WI38 (cell line): ENCODE data around the gene ZCCHC18.
"Not testable (repeated sequence)": the region's sequence is repeated elsewhere in the genome, so short reads cannot be mapped to it uniquely, and the experiment has no call there.

Experiments
- H3K4me3 ChIP-seq: 2 replicates; pipeline ENCODE4 v1.5.1; 2011; ENCODE audit warnings: low read depth, mild to moderate bottlenecking, control low read depth, low read length
- TF ChIP-seq, protein P1 (sequence below): IDR thresholded peaks from 2 replicates; pipeline ENCODE4 v1.5.1; 2012; ENCODE audit warnings: low read depth, mild to moderate bottlenecking, control low read depth, low read length

Gene ZCCHC18

DNA sequence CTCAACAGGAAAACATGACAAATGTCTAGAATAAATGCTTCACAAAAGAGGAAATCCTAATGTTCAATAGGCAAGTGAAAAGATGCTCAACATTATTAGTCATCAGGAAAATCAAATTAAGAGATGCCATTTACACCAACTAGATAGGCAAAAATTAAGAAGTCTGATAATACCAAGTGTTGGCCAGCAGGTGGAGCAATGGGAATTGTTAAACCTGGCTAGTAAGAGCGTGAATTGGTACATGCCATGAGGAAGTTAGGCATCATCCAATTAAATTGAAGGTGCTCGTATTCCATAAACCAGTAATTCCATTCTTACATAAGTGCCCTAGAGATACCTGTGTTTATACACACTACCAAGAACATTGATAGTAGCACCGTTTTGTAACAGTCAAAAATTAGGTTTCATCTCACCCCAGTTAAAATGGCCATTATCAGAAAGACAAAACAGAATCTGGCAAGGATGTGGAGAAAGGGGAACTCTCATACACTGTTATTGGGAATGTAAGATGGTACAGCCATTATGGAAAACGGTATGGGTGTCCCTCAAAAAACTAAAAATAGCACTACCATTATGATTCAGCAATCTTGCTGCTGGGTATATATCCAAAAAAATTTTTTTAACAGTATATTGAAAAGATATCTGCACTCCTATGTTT, 14.0 kb upstream of the ZCCHC18 start:
- no peak overlapping the region for H3K4me3 ChIP-seq
- TF ChIP-seq, protein P1, sequence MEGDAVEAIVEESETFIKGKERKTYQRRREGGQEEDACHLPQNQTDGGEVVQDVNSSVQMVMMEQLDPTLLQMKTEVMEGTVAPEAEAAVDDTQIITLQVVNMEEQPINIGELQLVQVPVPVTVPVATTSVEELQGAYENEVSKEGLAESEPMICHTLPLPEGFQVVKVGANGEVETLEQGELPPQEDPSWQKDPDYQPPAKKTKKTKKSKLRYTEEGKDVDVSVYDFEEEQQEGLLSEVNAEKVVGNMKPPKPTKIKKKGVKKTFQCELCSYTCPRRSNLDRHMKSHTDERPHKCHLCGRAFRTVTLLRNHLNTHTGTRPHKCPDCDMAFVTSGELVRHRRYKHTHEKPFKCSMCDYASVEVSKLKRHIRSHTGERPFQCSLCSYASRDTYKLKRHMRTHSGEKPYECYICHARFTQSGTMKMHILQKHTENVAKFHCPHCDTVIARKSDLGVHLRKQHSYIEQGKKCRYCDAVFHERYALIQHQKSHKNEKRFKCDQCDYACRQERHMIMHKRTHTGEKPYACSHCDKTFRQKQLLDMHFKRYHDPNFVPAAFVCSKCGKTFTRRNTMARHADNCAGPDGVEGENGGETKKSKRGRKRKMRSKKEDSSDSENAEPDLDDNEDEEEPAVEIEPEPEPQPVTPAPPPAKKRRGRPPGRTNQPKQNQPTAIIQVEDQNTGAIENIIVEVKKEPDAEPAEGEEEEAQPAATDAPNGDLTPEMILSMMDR: peak; percentile 53; the same call in 1 of the 2 replicates

DNA sequence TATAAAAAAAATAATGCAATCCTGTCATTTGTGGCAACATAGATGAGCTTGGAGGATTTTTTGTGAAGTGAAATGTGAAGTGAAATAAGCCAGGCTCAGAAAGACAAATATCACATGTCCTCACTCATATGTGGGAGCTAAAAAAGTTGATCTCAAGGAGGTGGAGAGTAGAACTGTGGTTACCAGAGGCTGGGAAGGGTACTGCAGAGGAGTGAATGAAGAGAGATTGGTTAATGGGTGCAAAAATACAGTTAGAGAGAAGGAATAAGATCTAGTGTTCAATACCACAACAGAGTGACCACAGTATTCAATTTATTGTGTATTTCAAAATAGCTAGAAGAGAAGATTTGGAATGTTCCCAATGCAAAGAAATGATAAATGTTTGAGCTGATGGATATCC, 13.4 kb upstream of the ZCCHC18 start:
- TF ChIP-seq, protein P1: no peak
- no peak overlapping the region for H3K4me3 ChIP-seq

DNA sequence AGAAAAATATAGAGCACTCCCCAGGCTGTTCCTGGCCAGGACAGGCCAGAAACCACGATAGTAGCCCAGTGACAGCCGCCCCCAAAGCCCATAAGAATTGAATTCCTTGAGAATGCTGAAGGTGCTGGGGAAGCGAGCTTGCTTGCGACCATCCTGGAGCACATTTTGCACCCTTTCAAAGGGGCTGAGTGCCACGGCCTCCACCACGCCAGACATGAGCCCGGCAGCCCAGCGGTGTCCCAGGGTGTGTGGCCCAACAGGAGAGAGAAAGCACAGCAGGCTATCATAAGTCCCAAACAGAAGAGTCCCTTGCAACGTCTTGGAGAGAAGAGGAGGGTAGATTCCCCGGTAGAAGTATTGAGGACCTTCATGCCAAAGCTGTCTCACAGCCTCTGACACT, 7.6 kb upstream of the ZCCHC18 start:
- H3K4me3 ChIP-seq: no peak overlapping the region
- TF ChIP-seq, protein P1: no peak

DNA sequence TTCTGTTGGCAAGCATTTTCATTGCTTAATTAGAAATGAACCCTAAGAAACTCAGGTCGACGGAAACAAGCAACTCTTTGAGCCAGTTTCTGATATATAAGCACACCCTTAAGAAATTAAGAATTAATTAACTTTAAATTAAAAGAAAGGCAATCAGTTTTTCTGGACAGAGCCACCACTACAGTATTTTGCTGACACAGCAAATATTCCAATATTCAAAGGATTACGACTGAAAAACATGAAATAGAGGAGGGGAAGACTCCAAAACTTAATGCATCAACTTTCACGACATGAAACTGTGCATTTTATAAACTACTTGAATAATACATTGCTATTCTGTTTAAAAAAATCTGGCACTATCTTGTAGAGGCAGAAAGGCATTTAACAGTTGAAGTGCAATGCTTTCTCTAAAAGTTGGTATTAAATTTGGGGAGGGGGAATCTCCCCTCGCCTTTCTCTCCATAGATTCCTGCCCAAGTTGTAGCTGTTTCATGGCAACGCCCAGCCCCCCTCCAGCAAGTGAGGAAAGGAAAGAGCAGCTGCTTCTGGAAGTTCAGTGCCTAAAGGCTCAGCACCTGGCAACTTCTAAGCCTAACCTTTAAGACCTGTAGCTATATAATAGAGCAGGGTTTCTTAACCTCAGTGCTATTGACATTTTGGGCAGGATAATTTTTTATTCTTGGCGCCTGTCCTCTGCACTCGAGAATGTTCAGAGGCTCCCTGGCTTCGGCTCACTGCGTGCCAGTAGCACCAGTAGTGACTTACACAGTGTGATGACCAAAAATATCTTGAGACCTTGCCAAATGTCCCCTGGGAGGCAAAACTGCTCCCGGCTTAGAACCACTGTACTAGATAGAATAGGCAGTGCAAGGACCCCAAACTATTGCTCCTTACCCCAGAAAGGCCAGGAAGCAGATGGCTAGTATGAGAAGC, 6.7 kb upstream of the ZCCHC18 start:
- TF ChIP-seq, protein P1: no peak
- no peak overlapping the region for H3K4me3 ChIP-seq

DNA sequence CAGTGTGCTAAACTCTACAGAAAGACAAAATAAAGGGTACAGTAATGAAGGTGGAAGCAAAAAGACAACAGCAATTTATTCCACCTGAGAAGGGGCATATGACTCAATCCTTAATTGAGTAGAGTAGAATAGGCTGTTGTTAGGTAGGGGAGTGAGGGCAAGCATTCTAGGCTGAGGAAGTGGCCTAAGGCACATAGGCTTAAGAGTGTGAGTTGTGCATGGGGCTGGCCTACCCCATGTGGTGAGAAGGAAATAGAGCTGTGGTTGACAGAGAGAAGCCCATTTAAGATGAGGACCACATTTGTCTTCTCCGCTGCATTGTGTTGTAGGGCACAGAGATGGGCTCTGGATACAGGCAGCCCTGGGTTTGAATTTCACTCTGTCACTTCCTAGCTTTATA, 3.4 kb upstream of the ZCCHC18 start:
- TF ChIP-seq, protein P1: no peak
- H3K4me3 ChIP-seq: no peak overlapping the region

DNA sequence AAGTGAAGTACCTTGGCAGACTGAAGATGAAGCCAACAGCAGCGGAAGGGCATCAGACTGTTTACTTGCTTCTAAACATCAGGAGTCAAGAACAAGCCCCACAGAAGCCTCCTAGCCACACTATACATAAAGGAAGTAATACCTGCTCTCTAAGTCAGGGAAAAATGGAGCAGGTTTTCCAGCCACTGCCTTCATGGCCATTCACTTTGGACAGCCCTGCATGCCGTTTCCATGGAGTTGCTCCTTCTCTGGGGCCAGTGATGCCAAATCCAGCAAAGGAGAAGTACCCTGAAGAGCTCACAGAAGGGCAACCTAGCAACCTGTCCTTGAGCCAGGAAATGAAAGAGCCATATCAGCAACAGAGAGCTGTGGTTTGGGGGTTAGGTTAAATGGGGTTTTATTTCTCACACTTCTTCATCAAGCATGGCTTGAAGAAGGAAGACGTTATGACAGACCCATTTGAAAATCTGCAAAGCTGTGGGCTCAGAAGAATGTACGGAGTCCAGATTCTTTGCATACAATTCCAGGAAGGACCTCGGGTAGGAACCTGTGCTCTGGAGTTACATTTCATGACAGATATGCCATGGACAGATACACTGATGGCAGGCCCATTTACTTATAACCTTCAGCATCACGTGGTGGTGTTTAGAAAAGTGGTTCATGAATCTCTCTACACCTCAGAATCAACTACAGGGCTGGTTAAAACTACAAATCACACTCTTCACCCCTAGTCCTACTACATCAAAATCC, 1.7 kb upstream of the ZCCHC18 start:
- not testable (repeated sequence) for H3K4me3 ChIP-seq

DNA sequence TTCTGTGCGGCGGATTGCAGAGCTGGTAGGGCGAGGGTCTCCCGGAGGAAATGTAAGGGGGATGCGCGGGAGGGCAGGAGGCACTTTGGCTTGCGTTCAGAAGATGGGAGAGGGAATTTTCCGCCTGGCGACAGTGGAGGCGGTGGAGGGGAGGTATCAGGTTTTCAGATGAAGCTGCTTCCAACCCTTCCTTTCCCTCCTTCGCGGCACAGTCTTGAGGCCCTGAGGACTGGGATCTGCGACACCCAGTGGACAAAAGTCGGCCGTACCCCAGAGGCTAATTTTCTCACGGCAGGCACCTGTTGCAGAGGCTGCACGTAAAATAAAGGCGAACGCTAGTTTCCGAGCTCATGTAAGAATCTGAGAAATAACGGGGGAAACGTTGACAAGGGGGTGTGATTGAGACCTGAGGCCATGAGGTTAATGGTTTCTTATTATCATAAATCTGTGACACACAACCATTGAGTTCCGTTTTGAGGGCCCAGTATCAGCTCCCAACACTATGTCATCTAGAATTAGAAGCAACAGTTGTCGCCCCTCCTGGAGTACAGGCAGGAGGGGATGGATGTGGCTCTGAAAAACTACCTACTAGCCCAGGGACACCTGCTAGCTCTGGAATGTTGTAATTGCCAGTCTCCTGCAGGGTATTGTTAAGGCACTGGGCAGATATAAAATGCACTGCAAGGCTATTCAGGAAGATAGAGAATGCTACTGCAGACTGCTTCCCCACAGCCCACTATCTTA, 1.1 kb downstream of the ZCCHC18 start:
- peak overlapping the region; percentile 60 for H3K4me3 ChIP-seq
- TF ChIP-seq, protein P1: peak; percentile 28; the same call in 1 of the 2 replicates
